Measurements from ENCODE around the gene GAD1.
A peak's percentile ranks its signal among the peaks of the same experiment; 100 is the strongest.

The GAD1 gene

DNA sequence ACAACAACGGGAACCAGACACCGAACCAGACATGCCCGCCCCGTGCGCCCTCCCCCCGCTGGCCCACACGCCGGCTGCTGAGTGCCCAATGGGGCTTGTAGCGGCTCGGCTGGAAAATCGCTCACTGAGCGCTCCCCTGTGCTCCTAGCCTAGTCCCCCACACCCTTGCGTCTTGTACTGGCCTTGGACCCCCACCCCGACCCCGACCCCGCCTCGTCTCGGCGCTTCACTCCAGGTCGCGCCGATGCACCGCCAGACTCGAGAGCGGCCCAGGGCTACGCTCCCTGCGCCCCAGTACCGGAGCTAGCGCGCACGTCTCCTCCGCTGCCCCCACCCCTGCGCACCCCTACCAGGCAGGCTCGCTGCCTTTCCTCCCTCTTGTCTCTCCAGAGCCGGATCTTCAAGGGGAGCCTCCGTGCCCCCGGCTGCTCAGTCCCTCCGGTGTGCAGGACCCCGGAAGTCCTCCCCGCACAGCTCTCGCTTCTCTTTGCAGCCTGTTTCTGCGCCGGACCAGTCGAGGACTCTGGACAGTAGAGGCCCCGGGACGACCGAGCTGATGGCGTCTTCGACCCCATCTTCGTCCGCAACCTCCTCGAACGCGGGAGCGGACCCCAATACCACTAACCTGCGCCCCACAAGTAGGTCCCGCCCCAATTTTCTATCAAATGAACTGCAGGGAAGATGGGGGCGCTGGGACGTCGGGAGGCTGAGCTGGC, 1.5 kb downstream of the GAD1 start:
- DNase-seq: no peak

- DNase-seq: no peak
These were observed 2.2 kb downstream of the GAD1 start for GRCh38 chr2:170818752-170819470.

- DNase-seq: no peak
These were observed 3.3 kb downstream of the GAD1 start for GRCh38 chr2:170819680-170820664.

DNA sequence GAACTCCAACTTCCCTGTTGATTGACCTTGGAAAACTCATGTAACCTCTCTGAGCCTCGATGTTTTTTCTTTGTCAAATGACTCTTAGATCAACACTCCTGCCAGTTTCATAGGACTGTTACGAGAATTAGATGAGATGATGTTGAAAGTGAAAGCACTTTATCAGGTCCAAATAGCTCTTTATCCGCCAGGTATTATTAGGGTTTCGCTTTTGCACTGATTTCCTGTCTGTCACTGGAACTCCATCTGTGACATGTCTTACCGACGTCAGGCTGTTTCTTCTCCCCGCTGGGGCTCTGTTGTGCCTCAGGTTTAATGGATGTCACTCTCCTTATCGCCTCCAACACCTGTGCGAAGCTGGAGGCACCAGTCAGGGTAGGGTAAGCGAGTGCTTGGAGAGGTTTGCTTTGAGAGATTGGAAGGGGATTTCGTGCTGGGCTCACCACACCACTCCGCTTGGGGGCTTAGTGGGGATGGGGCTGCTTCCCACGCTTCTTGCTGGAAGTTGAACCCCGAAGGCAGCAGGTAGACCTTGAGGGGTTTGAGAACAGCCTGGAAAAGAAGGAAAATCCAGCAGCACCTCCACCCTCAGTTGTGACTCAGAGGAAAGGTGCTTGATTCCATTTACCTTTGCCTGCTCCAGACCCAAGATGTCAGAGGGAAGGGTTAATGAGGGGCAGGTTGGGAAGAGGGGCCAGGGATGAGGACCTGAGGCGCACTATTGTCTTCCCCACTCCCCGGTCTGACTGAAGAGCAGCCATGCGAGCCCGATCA, 4.3 kb downstream of the GAD1 start:
- no peak for DNase-seq

DNA sequence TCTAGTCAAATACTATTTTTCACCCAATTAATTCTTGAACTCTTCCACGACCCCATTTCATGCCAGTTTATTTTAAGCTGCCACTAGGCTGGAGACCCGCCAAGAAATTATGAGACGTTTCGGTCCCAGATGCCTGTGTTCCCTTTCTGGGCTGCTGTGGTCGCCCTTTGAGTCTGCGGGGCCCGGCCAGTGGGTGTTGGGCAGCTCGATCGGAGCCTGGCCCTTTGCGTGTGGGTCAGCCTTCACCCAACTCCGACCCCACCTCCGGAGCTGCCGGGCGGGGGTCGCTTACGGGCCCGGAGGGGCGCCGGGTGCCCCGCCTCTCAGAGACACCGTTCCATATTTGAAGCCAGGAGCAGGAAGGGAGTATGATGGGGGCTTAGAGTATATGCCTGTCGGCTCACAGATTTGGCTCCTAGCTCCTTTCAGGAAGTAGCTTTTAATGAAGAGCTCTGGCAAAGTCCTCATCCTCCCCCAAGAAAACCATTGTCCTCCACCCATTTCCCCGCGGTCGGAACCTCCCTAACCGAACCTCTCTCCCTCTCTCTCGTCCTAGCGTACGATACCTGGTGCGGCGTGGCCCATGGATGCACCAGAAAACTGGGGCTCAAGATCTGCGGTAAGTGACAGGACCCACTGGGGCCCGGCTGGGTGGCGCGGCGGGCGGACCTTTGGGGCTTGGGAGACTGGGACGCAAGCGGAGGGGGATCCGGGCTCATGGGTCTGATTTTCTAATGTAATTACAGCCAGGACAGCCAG, 5.0 kb downstream of the GAD1 start:
- DNase-seq: no peak

DNA sequence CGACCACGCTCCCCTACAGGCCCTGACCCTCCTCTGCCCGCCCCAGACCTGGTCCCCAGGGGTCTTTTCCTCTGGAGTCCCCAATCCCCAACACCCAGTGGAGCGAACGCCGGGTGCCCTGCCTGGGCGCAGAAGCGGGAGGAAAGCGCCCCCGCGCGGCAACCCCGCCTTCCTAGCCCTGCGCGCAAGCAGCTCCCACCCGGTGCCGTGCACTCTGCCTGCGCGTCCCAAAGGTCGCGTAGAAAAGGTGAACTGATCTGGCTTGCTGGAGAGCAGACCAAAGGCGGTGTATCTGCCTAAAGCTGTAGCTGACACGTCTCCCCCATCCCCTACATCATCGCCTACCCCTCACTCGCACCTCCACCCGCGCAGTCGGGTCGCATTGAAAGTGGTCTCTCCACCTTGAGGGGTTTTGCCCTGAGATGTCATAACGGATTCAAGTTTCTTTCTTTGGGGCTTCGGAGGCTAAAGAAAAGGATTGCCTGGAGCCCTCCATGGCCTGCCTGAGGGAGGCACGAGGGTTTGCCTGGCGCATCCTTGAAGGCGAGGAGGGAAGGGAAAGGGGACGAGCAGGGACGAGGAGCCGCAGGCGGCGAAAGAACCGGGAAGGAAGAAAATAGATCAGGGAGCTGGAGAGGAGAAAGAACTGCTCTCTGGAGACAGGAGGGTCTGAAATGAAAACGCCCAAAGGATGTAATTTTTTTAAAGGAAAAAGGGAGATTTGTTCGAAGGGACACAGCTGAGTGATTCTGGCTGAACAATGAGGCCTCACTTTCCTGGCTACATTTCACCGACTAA, 5.8 kb downstream of the GAD1 start:
- DNase-seq: no peak

DNA sequence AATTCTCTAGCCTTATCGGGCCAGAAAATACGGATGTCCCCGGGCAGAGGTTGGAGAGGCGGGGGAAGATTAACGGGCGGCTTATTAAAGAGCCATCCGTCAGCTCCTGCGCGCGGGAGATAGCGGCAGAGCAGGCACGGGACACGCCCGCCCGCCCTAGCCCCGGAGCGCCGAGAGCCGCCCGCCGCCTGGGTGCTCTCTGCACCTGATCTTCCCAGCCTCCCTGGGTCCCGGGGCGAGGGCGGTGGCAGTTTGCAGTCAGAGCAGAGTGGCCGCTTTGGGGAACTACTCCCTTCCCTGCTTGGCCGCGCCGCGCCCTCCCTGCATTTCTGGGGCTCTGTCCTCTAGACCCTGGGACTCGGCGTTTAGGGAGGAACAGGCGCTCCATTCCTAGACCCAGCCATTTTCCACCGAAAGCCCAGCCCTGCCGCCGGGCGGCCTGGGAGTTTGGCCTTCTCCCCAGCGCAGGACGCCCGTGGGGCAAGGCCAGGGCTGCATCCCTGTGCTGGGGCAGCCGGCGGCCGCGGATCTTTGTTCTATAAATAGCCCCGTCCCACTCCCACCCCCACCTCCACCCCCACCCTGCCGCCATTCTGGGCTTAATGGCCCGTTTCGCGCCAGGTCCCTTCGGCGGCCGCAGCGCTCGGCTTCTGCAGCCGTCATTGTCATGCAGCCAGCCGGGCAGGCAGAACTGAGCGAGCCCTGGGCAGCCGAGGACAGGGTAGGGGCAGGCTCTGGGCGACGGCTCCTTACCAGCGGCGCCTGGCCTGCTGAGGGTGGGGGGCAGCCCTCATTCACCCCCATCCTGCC, 6.6 kb downstream of the GAD1 start:
- no peak for DNase-seq

GRCh38 chr2:170823898-170824215, 7.2 kb downstream of the GAD1 start:
- DNase-seq: no peak

- DNase-seq: no peak
These were observed 7.9 kb downstream of the GAD1 start for GRCh38 chr2:170824526-170825015.

GRCh38 chr2:170827841-170828532, 11.3 kb downstream of the GAD1 start:
- DNase-seq: no peak

DNA sequence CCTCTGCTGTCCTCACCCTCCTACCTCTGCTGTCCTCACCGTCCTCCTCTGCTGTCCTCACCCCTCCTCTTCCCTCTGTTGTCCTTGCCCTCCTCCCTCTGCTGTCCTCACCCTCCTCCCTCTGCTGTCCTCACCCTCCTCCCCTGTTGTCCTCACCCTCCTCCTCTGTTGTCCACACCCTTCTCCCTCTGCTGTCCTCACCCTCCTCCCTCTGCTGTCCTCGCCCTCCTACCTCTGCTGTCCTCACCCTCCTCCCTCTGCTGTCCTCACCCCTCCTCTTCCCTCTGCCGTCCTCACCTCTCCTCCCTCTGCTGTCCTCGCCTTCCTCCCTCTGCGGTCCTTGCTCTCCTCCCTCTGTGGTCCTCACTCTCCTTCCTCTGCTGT, 11.8 kb downstream of the GAD1 start:
- no peak for DNase-seq

DNA sequence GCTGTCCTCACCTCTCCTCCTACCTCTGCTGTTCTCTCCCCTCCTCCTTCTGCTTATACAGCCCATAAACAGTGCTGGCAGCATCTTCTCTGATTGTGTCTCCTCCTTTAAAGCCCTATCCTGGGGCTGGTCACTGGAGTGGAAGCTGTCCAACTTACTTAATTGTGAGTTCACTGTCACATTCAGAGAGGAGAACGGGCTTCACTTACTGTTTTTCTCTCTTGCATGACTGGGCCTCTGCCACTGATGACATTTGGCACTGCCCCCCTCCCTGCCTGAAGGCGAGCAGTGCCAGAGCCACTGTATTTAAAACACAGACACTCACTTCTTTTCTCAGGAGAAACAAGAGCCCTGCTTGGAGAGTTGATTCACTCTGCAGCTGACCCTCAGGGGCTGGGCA, 12.3 kb downstream of the GAD1 start:
- no peak for DNase-seq

DNA sequence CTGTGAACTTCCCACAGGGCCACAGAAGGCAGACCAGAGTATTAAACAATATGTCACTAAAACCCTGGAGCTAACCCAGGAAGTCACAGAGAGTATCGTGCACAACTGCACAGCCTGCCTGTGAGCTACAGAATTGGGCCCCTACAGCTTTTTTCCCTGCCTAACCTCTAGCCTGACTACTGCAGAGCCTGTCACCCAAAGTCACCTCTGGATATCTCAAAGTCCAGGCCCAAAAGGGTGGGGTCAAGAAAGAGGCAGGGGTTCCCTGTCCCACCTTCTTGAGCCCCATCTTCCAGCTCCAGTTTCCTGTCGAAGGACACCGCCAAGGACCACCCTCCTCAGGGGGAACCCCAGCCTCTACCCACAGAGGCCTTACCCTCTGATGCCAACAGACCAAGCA, 13.5 kb downstream of the GAD1 start:
- no peak for DNase-seq

GRCh38 chr2:170831115-170831514, 14.4 kb downstream of the GAD1 start:
- no peak for DNase-seq

GRCh38 chr2:170836027-170836426, 19.3 kb downstream of the GAD1 start:
- DNase-seq: no peak

DNA sequence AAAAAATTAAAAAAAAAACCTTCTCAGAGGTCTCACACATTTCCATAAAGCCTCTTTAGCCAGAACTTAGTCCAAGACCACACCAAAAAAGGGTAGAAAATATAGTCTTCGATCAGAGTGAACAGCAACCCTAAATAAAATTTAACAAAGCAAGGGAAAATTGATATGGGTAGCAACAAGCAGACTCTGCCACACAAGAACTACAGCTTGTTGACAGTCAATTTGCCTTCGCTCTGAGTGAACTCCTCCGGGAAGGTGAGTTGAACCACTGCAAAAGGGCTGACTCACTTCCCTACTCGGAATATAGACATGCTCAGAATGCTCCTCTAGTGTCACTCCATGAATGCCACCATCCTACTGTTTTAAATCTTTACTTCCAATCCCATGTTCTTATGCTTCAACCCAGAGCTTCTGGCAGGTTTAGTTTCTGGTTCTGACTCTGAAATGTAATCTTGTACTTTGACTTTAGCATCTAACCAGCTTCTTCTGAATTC, 24.1 kb downstream of the GAD1 start:
- DNase-seq: no peak

DNA sequence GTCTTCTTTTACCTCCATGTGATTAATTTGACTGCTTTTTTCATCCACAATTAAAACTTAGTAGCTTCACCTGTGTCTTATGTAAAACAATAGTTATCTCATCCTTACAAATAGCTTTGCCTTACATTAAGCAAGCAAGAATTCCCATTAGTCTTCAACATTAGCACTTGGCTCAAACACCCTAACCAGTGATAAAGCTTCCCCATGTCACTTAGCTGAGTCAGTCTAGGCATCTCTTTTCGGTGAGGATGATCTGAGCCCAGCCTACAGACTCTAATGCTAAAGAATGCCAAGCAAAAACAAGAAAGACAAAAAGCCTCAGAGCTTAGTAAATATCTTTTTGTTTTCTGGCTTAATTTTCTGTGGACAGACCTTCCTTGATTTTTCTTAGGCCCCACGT, 26.1 kb downstream of the GAD1 start:
- DNase-seq: peak; percentile 65

DNA sequence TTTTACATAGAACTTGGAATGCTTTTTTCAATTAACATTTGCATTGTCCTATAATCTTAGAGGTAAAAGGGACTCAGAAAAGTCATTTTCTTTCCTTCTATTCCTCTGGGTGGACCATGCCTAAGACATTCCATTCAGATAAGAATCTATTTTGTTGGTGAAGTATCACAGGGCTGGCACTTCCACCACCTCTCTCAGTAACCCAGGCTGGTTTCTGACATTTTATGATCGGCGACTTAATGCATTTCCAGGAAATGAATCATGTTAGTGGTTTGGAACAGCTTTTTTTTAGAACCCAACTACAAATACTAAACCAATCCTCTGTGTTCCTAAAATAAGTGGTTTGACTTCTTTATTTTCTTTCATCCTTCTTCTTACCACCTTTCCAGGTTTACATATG, 27.0 kb downstream of the GAD1 start:
- peak; percentile 68 for DNase-seq

- DNase-seq: no peak
These were observed 28.7 kb downstream of the GAD1 start for GRCh38 chr2:170845343-170845742.
